Smooth muscle cell of the brain vasculature (primary cell): Measurements from ENCODE around the gene ZRSR2.

ENCODE experiments used
- DNase-seq: peaks from one replicate; pipeline ENCODE4 v3.0.0-alpha.2; 2012; ENCODE audit warnings: low read depth, low spot score

ZRSR2 gene

GRCh38 chrX:15853586-15854079, 63.3 kb downstream of the ZRSR2 start:
- DNase-seq = no peak

GRCh38 chrX:15854080-15854655, 63.9 kb downstream of the ZRSR2 start:
- no peak for DNase-seq

- DNase-seq = peak; percentile 75
Measured at GRCh38 chrX:15854712-15855567, 64.7 kb downstream of the ZRSR2 start, which contains the start of gene AP1S2. AP1S2 (minus strand) TSS chrX:15854813; CDS start chrX:15852524, 2,289 bp downstream.

GRCh38 chrX:15855568-15856221, 65.4 kb downstream of the ZRSR2 start:
- no peak for DNase-seq

DNA sequence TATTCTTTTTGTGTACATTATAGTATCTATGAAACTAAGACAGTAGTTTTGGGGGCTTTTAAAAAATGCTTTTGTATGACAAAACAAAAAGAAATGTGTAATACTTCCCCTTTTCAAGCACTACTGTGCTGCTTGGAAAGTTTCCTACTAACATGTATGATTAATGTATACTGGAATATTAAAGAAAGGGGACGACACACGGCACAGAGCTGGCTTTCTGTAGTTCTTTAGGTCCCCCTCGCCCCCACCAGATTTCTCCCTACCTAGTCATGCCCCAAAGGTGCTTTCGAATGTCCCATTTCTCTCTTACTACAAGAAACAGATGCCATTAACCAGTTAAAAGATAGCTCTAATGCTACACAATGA, 65.9 kb downstream of the ZRSR2 start:
- no peak for DNase-seq

- no peak for DNase-seq
Measured at GRCh38 chrX:15856636-15857035, 66.4 kb downstream of the ZRSR2 start.

- no peak for DNase-seq
Measured at GRCh38 chrX:15858051-15858450, 67.8 kb downstream of the ZRSR2 start.

- DNase-seq = no peak
Measured at GRCh38 chrX:15860921-15861320, 70.6 kb downstream of the ZRSR2 start.

- DNase-seq = no peak
Measured at GRCh38 chrX:15864023-15864422, 73.7 kb downstream of the ZRSR2 start.

GRCh38 chrX:15864629-15865028, 74.3 kb downstream of the ZRSR2 start:
- DNase-seq = no peak

- DNase-seq = no peak
Measured at GRCh38 chrX:15866147-15866546, 75.9 kb downstream of the ZRSR2 start.

GRCh38 chrX:15869695-15870094, 79.4 kb downstream of the ZRSR2 start:
- DNase-seq = no peak

DNA sequence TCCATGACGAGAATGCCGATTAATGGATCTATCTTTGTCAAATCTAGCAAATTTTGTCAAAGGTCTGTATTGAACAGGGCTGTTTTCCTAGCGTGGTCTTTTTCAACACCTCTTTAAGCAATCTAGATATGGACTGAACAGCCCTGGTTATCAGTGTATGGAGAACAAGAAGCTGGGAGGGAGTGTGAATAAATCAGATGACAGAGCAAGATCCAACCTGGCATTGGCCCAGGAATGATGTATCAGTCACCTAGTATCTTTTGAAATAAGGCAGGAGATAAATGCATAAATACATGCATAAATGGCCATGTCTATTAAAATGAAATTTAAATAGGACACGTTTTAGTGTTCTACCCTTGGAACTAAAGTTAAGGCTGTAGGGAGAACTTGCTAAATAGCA, 80.0 kb downstream of the ZRSR2 start:
- no peak for DNase-seq
